Inflammatory macrophage (primary cell): ENCODE results near the gene MED22.
"Not testable (repeated sequence)": the region's sequence is repeated elsewhere in the genome, so short reads cannot be mapped to it uniquely, and the experiment has no call there.

Experiments
- DNase-seq, 2 donors: peaks; one replicate each; pipeline ENCODE4 v3.0.0-alpha.2; 2020 to 2022

Gene MED22

GRCh38 chr9:133354766-133355165, 6.8 kb upstream of the MED22 start:
- DNase-seq = no peak

DNA sequence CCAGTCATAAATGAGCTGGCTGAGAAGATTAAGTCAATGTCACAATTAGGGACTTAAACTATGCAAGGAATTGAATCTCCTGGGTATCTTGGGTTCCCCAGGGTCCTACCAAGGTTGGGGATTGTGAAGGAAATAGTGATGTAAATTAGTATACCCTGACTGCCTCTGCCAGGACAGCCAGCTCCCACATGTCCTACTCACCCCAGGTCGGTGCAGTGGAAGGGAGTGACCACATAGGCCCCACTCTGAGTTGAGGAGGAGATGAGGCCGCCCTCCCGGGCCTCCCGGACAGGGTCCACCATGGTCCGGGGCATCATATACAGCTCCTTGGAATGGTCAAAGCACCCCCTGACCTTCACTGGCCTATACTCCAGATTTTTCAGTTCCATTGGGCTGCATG, 5.6 kb upstream of the MED22 start:
- no peak for DNase-seq

- DNase-seq = no peak
Measured at GRCh38 chr9:133352635-133353340, 4.9 kb upstream of the MED22 start.

DNA sequence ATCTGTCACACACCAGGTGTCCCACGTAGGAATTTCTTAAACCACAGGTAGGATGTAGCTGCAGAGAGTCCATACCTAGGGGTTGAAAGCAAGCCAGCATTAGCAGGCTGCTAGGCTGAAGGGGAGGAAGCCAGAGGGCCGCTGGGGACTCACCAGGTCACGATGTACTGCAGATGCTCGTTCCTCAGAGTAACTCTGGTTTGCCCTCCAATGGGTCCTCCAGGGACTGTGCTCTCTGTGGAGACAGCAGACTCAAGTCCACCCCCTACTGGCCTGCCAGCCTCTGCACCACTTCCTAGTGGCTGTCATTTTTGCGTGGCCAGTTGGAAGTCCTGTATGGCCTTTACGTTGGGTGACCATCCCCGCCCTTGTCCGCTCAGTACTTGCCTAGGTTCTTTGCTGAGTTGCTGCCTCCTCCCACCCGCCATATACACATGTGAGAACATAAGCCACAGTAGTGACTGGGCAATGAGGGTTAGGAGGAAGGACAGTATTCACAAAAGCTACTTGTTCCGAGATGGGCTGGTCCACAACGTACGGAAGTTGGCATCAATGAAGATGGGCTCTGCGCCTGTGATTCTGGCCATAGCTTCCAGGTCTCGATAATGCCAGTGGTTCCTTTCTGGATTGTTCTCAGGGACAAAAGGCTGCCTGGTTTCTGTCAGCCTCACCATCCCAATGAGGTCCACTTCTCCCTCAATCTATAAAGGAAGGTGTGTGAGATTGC, 4.1 kb upstream of the MED22 start:
- DNase-seq = peak; percentile 71 to 79

GRCh38 chr9:133351526-133351907, 3.6 kb upstream of the MED22 start:
- no peak for DNase-seq

DNA sequence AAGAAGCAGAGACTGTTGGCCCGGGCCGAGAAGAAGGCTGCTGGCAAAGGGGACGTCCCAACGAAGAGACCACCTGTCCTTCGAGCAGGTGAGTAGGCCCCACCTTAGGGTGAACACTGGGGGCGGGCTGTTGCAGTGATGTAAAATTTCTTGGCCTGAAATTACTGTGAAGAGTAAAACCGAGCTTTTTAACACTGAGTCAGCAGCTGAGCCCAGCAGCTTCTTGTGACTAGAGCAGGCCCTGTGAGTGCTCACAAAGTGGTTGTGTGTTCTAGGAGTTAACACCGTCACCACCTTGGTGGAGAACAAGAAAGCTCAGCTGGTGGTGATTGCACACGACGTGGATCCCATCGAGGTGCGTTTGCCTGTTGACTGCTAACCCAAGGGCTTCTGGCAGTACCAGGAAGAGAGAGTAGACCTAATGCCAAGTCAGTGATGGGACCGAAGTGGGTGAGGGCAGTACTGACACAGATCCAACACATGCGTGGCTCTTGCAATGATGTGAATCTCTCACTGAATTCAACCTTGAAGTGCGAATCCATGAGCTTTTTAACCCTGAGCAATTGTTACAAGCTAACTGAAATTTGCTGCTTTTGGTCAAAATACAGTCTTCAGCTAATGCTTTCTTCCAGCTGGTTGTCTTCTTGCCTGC, 2.2 kb upstream of the MED22 start:
- DNase-seq = no peak

DNA sequence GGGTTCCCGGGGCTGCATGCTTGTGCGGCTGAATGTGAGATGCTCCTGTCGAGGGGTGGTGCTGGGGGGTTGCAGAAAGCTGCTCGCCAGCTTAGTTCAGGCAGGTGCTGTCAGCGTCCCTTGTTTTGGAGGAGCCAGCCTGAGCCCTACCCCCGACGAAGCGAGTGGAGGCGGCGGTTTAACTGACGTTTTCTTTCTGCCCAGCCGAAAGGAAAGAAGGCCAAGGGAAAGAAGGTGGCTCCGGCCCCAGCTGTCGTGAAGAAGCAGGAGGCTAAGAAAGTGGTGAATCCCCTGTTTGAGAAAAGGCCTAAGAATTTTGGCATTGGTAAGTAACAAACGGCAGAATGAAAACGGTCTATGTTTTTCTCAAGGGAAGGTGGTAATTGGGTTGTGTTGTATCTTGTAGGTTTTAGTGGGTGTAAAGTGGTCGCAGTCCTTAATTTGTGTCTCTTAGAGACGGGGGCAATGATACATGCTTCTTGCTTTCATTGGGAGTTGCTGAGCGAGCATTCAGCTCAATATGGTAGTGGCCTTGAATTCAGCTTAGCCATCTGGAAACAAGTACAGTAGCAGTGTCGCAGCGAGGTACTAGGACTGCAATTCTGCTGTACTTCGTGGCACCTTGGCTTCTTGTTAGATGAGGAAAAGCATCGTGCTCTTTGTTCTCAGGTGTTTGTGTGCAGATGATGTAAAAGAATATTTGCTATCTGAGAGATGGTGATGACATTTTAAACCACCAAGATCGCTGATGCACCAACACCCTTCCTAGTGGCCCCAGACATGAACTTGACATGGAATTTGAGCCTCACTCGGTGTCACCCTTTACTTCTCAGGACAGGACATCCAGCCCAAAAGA, 1.0 kb upstream of the MED22 start:
- DNase-seq = no peak

DNA sequence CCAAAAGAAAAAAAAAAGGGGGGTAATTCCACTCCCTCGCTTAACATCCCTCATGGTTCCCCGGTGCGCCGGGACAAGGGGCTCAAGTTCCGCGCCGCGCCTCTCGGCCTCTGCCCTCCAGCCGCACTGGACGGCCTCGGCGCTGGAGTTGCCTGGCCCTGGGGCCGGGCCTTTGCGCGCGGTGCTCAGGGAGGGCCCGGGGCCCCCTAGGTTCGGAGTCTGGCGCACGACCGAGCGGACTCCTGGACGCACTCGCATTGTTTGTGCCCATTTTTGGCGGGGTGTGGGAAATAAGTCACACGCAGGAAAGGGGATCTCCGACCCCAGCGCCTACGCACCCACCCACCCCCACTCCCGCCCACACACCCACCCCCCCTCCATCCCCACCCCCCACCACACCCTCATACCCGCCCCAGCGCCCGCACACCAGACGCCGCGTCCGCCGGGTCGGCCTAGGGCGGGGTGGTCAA, 381 bp downstream of the MED22 start:
- DNase-seq = peak; percentile 25 to 44

GRCh38 chr9:133346021-133346785, 1.7 kb downstream of the MED22 start:
- DNase-seq = no peak

DNA sequence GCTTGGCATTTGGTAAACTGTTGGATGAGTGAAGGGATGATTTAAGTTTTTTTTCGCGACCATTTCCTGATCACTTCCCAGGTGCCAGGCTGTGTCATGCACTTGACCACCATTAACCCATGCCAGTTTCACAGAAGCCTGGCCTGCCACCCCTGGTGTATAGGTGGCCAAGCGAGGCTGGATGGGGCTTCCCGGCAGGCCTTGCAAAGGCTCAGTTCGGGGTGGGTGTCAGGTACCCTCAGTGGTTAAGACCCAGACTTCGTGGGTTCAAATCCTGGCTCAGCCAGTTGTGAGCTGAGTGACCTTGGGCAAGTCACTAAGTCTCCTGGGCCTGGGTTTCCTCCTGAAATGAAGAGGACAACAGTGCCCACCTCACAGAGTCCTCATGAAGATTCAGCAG, 2.3 kb downstream of the MED22 start:
- no peak for DNase-seq

GRCh38 chr9:133344979-133345378, 3.0 kb downstream of the MED22 start:
- DNase-seq = no peak

DNA sequence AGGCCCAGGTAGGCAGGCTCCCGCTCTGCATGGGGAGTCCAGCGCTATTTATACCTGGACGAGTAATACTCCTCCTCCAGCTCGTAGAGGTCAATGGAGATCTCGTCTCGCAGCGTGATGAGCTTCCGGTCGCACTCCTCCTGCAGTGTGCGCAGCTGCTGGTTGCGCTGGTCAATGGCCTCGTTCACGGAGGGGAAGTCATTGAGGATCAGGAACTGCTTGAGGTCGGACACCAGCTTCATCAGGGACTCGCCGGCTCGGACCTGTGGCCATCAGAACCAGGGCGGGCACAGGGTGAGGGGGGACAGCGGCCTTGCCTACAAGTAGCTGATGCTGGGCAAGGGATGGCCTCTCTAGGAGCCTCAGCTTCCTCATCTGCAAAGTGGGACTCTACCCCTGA, 3.9 kb downstream of the MED22 start:
- DNase-seq = no peak

DNA sequence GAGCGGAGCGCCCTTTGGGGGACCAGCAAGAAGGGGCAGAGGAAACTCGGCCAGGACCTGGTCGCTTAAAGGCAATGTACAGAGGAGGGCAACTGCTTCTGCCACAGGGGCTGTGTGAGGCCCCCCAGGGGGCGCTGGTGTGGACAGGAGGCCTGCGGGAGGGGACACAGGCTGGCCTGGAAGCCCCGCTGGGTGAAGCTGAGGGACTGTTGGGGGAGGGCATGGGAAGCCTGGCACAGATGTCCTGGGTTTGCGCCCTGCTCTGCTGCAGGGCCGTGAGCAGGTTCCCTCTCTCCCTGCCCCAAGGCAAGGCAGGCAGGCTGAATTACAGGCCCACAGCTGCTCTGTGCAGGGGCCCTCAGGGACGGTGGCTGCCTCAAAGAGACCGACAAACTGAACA, 5.4 kb downstream of the MED22 start:
- no peak for DNase-seq

- DNase-seq = no peak
Measured at GRCh38 chr9:133342069-133342406, 5.9 kb downstream of the MED22 start.

- DNase-seq = peak; percentile 86 to 89
Measured at GRCh38 chr9:133341369-133342068, 6.4 kb downstream of the MED22 start.

DNA sequence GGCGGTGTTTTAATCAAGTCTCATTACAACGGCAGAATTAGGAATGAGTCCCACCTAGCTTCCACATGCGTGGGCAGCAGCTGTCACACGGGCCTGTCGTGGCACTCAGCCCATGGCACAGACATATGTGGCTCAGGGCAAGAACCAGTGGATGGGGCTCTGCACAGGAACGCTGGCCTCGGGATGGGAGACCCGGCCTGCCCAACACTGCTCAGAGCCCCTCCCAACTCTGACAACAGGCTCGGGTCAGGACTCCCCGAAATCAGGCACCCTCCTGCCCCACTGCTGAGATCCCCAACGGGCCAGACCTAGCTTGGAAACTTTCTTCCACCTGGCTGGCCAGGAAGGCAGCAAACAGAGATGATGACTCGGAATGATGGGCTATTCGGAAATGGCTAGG, 7.0 kb downstream of the MED22 start:
- DNase-seq = peak in 1 of 2 donors; percentile 24

DNA sequence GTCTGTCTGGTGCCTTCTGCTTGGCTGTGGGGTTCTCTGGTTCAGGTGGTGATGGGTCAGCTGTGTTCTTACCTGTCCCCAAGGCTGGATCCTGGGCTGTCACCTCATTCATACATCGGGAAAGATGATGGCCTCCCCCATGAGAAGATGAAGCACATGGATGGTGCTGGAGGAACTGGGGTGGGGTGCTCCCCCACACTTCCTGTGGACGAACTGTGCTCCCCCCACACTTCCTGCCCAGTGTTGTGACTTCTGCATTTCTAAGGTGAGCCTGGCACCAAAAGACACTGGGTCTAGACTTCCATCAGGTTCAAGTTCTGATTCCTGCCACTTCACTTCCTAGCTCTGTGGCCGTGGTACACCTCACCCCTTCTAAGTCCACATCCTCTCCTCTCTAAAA, 7.7 kb downstream of the MED22 start:
- DNase-seq = peak; percentile 63 to 67

GRCh38 chr9:133339641-133340040, 8.3 kb downstream of the MED22 start:
- no peak for DNase-seq

GRCh38 chr9:133335924-133336811, 11.8 kb downstream of the MED22 start, which contains the start of gene SURF6:
SURF6 (minus strand) TSS chr9:133336188; CDS start chr9:133336132, 56 bp downstream.
- peak; percentile 89 to 92 for DNase-seq

DNA sequence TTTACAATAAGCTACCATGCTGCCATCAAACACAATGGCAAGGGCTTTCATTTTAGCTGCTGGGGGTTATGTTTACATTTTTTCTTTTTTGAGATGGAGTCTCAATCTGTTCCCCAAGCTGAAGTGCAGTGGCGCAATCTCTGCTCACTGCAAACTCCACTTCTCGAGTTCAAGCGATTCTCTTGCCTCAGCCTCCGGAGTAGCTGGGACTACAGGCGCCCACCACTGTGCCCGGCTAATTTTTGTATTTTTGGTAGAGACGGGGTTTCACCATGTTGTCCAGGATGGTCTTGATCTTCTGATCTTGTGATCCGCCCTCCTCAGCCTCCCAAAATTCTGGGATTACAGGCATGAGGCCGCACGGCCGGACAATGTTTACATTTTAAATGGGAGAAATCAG, 13.0 kb downstream of the MED22 start:
- not testable (repeated sequence) for DNase-seq
